Measurements from ENCODE around the gene TAF4.

Gene TAF4

DNA sequence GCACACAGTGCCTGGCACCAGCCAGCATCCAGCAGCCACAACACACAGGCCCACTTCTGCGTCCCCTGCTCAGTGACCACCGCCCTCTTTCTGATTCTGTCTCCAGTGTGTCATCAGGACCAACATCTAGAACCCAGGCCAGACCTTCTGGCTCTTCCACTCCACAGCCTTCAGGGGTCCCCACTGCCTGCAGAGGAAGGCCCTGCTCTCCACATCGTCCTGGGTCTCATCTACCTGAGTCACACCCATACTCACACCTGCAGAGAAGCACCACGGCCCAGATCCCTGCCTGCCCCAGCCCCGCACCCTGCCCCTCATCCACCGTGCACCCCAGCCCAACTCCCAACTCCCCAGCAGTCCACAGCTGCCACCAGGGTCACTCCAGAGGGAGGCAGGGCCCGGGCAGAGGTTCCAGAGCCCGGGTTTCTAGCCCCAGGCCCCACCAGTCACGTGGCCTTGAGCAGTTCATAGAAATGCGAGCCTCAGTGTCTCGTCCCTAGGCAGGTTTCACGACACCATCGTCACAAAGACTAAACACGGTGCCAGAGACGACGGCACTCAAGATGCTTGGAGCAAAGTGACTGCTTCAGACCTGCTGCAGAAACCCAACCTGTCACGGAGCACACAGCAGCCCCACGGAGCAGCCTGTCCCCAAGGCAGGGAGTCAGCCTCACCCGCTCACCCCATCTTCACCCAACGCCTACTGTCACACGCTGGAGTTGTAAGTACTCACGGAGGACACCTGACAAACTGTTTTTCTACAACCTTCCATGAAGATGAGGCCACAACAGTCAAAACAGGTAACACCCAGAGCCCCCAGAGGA is 16.1 kb downstream of the TAF4 start:
- ChIA-PET CTCF (no interaction called here), POLR2A (no interaction called here)
- no peak for DNase-seq (ENCODE audit: extremely low spot score)
- TF ChIP-seq, protein P1, sequence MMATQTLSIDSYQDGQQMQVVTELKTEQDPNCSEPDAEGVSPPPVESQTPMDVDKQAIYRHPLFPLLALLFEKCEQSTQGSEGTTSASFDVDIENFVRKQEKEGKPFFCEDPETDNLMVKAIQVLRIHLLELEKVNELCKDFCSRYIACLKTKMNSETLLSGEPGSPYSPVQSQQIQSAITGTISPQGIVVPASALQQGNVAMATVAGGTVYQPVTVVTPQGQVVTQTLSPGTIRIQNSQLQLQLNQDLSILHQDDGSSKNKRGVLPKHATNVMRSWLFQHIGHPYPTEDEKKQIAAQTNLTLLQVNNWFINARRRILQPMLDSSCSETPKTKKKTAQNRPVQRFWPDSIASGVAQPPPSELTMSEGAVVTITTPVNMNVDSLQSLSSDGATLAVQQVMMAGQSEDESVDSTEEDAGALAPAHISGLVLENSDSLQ (IDR thresholded peaks at IDR 0.05) = no peak
- TF ChIP-seq SUZ12 (IDR thresholded peaks at IDR 0.05) (no peak), CTBP1 (IDR thresholded peaks at IDR 0.05; ENCODE audit: borderline replicate concordance) (no peak), ZNF384 (IDR thresholded peaks at IDR 0.05) (no peak), SP1 (IDR thresholded peaks at IDR 0.05) (no peak), BHLHE40 (IDR thresholded peaks at IDR 0.05; ENCODE audit: borderline replicate concordance) (no peak), FOXA1 (IDR thresholded peaks at IDR 0.05) (no peak), TARDBP (IDR thresholded peaks at IDR 0.05) (no peak), NFRKB (IDR thresholded peaks at IDR 0.05) (no peak), FOXM1 (IDR thresholded peaks at IDR 0.05; ENCODE audit: borderline replicate concordance) (no peak), ELF4 (IDR thresholded peaks at IDR 0.05) (no peak), L3MBTL2 (conservative IDR thresholded peaks at IDR 0.05) (no peak), ARNT (IDR thresholded peaks at IDR 0.05) (no peak), HDGF (IDR thresholded peaks at IDR 0.05; ENCODE audit: borderline replicate concordance) (no peak), LEF1 (IDR thresholded peaks at IDR 0.05; ENCODE audit: borderline replicate concordance) (no peak)

DNA sequence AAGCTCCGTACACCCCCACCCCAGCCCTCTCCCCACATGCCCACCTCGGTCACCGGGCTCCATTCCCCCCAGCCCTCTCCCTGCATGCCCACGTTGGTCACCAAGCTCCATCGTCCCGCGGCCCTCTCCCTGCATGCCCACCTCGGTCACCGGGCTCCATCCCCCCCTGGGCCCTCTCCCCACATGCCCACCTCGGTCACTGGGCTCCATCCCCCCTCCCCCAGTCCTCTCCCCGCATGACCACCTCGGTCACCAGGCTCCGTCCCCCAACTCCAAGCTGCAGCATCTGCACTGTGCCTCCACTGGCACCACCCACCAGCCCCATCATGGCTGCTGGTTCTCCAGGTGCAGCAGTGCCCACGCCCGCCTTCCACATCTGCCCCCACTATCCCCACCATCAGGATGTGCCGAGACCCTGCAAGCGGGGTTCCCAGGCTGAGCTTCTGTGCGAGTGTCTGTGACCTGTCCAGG is 16.8 kb downstream of the TAF4 start:
- POLR2A ChIA-PET = no interaction called here
- TF ChIP-seq HDGF (IDR thresholded peaks at IDR 0.05; ENCODE audit: borderline replicate concordance) (no peak), NFRKB (IDR thresholded peaks at IDR 0.05) (no peak), ZNF384 (IDR thresholded peaks at IDR 0.05) (no peak), FOXA1 (IDR thresholded peaks at IDR 0.05) (no peak), TARDBP (IDR thresholded peaks at IDR 0.05) (no peak), FOXK2 (IDR thresholded peaks at IDR 0.05) (no peak), ARNT (IDR thresholded peaks at IDR 0.05) (no peak), FOXM1 (IDR thresholded peaks at IDR 0.05; ENCODE audit: borderline replicate concordance) (no peak), LEF1 (IDR thresholded peaks at IDR 0.05; ENCODE audit: borderline replicate concordance) (no peak), L3MBTL2 (conservative IDR thresholded peaks at IDR 0.05) (no peak), SP1 (IDR thresholded peaks at IDR 0.05) (no peak), BHLHE40 (IDR thresholded peaks at IDR 0.05; ENCODE audit: borderline replicate concordance) (no peak)
- TF ChIP-seq, protein P1 (IDR thresholded peaks at IDR 0.05) = no peak
- CTCF ChIA-PET = no interaction called here
- DNase-seq (ENCODE audit: extremely low spot score) = no peak

DNA sequence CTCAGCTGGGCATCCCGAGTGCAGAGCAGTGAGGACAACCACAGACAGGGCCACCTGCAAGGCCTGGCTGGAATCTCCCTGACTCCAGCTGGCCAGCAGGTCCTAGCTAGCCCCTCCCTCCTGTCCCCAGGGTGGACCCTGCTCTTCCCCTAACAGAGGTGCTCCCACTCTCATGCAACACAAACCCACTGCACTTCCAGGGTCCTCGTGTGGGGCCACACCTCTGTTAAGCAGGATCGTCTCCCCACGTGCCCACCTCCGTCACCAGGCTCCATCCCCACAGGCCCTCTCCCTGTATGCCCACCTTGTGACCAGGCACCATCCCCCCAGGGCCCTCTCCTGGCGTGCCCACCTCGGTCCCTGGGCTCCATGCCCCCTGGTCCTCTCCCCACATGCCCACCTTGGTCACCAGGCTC is 17.3 kb downstream of the TAF4 start:
- ChIA-PET CTCF (no interaction called here), POLR2A (no interaction called here)
- no peak for DNase-seq (ENCODE audit: extremely low spot score)
- no peak for TF ChIP-seq ARNT (IDR thresholded peaks at IDR 0.05)
- TF ChIP-seq, protein P1 (IDR thresholded peaks at IDR 0.05) = no peak
- no peak for TF ChIP-seq HDGF (IDR thresholded peaks at IDR 0.05; ENCODE audit: borderline replicate concordance)
- no peak for TF ChIP-seq FOXM1 (IDR thresholded peaks at IDR 0.05; ENCODE audit: borderline replicate concordance)
- TF ChIP-seq L3MBTL2 (conservative IDR thresholded peaks at IDR 0.05) = no peak
- TF ChIP-seq TARDBP (IDR thresholded peaks at IDR 0.05) = no peak
- no peak for TF ChIP-seq BHLHE40 (IDR thresholded peaks at IDR 0.05; ENCODE audit: borderline replicate concordance)
- TF ChIP-seq SUZ12 (IDR thresholded peaks at IDR 0.05) = no peak

DNA sequence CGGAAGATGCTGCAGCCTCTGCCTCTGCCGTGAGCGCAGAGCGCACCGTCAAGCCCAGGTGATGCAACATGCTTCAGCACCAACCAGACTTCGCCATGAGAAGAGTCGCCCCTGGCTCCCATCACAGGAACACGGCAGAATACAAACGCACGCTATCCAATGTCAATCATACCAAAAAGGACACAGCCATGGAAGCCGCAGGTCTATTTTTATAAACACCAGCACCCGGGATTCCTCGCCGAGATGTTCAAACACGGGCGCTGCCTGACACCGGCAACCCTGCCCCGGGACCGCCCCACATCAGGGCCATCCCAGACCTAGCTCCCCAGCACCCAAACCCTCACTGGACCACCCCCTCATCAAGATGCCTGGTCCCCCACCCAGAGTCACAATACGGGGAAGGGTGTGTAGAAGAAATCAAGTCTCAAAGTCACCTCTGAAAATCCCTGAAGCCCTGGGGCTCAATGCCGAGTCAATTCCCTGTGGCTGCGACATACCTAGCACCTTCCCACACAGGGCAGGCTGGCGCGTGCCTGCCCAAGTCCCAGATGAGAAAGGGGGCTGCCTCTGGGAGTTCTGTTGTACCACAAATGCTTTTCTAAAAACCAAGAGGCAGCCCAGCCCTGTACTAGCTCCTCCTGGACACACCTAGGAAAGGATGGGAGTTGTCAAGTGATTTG is 17.9 kb downstream of the TAF4 start:
- TF ChIP-seq, protein P1 (IDR thresholded peaks at IDR 0.05) = no peak
- TF ChIP-seq TARDBP (IDR thresholded peaks at IDR 0.05) (no peak), HDGF (IDR thresholded peaks at IDR 0.05; ENCODE audit: borderline replicate concordance) (no peak), SP1 (IDR thresholded peaks at IDR 0.05) (no peak), ARNT (IDR thresholded peaks at IDR 0.05) (no peak), ELF4 (IDR thresholded peaks at IDR 0.05) (no peak), FOXM1 (IDR thresholded peaks at IDR 0.05; ENCODE audit: borderline replicate concordance) (no peak)
- ChIA-PET POLR2A (no interaction called here), CTCF (no interaction called here)
- DNase-seq (ENCODE audit: extremely low spot score) = no peak

DNA sequence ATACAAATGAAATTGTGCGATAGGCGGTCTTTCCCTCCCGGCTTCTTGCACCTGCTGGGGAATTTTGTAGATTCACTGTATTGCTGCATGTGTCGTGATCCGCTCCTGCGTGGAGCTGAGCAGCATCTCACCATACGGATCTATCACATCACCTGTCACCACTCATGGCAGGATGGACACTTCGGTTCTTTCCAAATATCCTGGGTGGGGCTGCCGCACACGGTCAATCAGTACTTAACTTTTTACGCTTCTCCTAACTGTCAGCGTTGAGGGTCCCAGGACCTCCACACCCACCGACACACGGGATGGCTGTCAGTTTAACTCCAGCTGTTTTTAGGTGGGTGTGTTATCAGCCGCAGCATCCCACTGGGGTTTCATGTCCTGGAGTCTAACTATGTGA is 19.2 kb downstream of the TAF4 start:
- TF ChIP-seq FOXK2 (IDR thresholded peaks at IDR 0.05) = no peak
- TF ChIP-seq ZNF384 (IDR thresholded peaks at IDR 0.05) = no peak
- no peak for TF ChIP-seq SP1 (IDR thresholded peaks at IDR 0.05)
- no peak for TF ChIP-seq ARNT (IDR thresholded peaks at IDR 0.05)
- no peak for TF ChIP-seq L3MBTL2 (conservative IDR thresholded peaks at IDR 0.05)
- TF ChIP-seq HDGF (IDR thresholded peaks at IDR 0.05; ENCODE audit: borderline replicate concordance) = no peak
- TF ChIP-seq FOXM1 (IDR thresholded peaks at IDR 0.05; ENCODE audit: borderline replicate concordance) = no peak
- TF ChIP-seq NFRKB (IDR thresholded peaks at IDR 0.05) = no peak
- TF ChIP-seq TARDBP (IDR thresholded peaks at IDR 0.05) = no peak
- TF ChIP-seq SUZ12 (IDR thresholded peaks at IDR 0.05) = no peak
- TF ChIP-seq, protein P1 (IDR thresholded peaks at IDR 0.05) = no peak
- no peak for TF ChIP-seq BHLHE40 (IDR thresholded peaks at IDR 0.05; ENCODE audit: borderline replicate concordance)
- no peak for TF ChIP-seq CTBP1 (IDR thresholded peaks at IDR 0.05; ENCODE audit: borderline replicate concordance)
- no peak for TF ChIP-seq LEF1 (IDR thresholded peaks at IDR 0.05; ENCODE audit: borderline replicate concordance)
- no peak for TF ChIP-seq FOXA1 (IDR thresholded peaks at IDR 0.05)
- no peak for TF ChIP-seq ELF4 (IDR thresholded peaks at IDR 0.05)
- POLR2A ChIA-PET = no interaction called here
- CTCF ChIA-PET = interaction anchor here (0.6 kb wide), 1 partner anchor 90 kb away, joined by 3 read pairs; no protein-coding TSS in a partner anchor
- no peak for DNase-seq (ENCODE audit: extremely low spot score)

All from HEK293T (cell line).